ENCODE measurements around the gene TCOF1.

The TCOF1 gene

GRCh38 chr5:150353032-150353675 lies 4.3 kb upstream of the TCOF1 start:
- no peak for DNase-seq

GRCh38 chr5:150355791-150356190 lies 1.7 kb upstream of the TCOF1 start:
- DNase-seq, result no peak

- DNase-seq, result no peak
Observed at GRCh38 chr5:150356575-150357294, 762 bp upstream of the TCOF1 start.

GRCh38 chr5:150358261-150359095 lies 981 bp downstream of the TCOF1 start:
- DNase-seq, result no peak

DNA sequence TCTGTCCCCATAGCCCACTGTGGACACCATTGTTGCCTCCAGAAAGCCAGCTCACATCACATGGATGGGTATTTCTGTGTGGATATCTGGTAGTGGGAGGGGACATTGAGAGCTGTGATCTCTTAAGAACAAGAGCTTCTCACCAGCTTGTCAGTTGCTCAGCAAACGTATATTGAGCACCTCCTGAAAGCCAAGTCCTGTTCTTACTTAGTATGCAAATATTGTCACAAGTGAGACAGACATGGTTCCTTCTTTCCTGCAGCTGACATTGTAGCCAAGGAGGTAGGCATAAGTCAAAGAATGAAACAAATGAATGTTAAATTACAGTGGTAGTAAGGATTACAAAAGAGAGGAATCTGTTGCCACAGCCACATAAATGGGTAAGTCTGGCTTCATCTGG lies 3.8 kb downstream of the TCOF1 start:
- no peak for DNase-seq

DNA sequence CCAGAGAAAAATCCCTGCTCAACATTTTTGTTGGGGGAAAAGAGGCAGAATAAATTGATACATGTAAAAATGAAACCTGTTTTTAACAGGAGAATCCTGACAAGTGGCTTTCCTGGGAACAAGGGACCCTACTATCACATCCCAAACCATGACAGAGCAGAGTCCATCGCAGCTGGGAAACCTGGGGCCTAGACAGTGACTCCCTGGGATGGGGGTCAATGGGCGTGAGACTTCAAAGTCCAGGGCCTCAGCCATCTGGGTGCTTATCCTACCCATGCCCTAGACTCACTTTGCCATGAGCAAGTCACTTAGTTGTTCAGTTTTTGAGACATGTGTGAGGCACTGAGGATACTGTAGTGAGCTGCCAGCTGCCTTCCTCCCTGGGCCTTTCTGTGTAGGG lies 5.7 kb downstream of the TCOF1 start:
- DNase-seq, result no peak

- DNase-seq, result no peak
Observed at GRCh38 chr5:150364004-150364403, 6.5 kb downstream of the TCOF1 start.

DNA sequence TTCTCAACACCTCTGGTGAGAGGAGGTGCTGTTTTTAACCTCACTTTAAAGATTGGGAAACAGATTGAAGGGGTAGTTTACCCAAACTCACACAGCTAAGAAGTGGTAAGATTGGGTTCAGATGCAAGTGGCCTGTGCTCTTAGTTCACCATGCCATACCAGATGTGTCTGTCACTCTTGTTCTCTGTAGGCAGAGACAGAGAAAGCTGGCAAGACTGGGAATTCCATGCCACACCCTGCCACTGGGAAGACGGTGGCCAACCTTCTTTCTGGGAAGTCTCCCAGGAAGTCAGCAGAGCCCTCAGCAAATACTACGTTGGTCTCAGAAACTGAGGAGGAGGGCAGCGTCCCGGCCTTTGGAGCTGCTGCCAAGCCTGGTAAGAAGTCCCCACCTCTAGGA lies 11.0 kb downstream of the TCOF1 start:
- no peak for DNase-seq

DNA sequence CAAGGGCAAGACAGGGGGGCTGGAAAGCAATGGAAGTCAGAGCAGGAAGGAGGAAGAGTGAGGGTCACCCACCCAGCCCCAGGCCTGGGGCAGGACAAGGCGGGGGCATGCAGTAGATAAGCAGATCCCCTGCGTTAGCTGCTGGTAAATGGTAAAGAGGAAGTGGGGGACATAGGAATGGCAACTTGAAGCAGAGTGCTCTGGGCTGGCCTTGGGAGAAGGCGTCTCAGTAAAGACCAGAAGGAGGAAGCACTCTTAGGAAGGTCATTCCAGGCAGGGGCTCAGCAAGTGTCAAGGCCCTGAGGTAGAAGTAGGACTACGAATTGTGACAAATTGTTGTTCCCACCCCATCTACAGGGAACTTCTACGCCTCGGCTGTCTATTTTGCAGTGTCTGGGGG lies 15.1 kb downstream of the TCOF1 start:
- no peak for DNase-seq

DNA sequence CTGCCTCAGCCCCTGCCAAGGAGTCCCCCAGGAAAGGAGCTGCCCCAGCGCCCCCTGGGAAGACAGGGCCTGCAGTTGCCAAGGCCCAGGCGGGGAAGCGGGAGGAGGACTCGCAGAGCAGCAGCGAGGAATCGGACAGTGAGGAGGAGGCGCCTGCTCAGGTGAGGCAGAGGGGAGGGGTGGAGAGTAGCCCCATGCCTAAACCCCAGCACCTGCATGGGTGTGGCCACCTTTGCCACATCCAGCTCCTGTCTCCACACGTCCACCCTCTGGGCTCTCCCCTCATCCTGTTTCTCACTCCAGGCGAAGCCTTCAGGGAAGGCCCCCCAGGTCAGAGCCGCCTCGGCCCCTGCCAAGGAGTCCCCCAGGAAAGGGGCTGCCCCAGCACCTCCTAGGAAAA lies 17.2 kb downstream of the TCOF1 start:
- DNase-seq, result no peak

GRCh38 chr5:150376799-150377771 lies 19.6 kb downstream of the TCOF1 start:
- DNase-seq, result no peak

GRCh38 chr5:150377964-150378694 lies 20.6 kb downstream of the TCOF1 start:
- no peak for DNase-seq

DNA sequence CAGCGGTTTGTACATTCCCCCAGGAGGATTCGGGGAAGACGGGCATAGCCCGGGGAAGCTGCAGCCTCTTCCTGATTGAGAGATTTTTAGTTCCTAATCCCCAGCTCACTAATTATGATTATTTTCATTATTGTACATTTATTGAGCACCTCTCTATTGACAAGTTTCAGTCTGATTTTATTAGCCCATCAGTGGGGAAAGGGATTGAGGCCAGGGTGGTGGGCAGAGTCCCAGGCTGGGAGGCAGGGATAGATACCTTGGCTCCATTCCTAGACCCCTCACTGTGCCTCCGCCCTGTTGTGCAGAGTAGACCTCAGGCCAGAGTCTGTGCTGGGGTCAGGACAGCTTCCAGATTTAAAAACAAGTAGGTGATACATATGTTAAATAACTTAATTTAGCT lies 27.2 kb downstream of the TCOF1 start:
- no peak for DNase-seq

DNA sequence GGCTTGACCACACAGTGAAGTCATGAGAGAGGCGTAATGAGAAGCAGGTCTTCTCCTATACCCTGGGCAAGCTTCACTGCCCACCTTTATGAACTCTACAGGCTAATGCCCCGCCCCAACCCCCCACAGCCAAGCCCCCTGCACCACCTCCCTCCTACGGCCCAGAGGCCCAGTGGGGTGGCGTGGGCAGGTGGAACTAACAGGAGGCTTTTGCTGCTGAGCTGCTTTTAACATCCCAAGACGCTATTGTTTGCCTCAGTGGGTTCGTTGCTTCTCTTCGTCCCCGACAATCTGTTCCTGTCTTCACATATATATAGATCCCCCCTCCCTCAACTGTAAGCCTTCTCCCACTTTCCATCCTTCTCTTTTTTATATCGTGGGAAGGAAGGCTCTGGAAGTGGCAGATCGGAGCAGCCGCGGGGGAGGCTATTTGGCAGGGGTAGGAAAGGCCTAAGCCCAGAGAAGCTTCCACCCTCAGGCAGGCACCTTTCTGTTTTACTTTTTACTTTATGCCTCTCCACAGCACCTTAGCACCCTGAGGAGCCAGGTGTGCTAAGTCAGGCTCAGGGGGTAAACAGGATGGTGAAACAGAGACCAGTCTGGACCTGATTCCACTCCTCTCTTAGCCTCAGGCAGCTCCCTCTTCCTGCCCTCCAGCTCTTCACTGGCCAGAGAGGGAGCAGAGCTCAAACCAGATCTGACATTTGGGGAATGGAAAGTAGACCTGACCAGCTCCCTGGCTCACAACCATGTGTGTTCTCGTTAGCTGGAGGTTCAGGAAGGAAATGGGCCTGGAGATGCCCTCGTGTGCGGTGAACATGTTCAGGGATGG lies 28.7 kb downstream of the TCOF1 start:
- DNase-seq, result no peak

- no peak for DNase-seq
Observed at GRCh38 chr5:150389531-150390266, 32.2 kb downstream of the TCOF1 start.

- no peak for DNase-seq
Observed at GRCh38 chr5:150391064-150391834, 33.8 kb downstream of the TCOF1 start.

DNA sequence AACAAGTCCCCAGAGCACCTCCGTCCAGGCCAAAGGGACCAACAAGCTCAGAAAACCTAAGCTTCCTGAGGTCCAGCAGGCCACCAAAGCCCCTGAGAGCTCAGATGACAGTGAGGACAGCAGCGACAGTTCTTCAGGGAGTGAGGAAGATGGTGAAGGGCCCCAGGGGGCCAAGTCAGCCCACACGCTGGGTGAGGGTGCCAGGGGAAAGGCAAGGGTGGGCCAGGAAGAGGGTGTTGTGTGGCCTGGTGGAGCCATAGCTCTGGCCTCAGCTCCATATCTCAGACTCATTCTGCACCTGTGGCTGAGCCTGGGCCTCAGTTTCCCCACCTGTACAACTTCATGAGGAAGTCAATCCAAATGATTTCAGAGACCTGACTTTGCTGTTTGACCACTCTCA lies 34.5 kb downstream of the TCOF1 start:
- DNase-seq, result no peak

DNA sequence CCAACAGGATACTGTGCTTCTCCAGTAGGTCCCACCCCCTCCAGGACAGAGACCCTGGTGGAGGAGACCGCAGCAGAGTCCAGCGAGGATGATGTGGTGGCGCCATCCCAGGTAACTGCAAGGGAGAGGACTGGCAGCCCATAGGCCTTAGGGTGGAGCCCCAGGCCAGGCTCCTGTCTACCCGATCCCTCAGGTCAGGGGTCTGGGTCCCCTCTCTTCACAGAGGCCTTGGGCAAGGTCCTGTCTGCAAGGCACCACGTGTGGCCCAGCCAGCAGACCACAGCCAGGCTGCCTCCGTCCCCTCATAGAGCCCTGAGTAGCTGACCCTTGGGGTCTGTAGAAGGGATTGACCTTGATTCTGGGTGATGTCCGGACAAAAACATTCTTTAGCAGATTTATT lies 35.2 kb downstream of the TCOF1 start:
- no peak for DNase-seq

- no peak for DNase-seq
Observed at GRCh38 chr5:150393096-150393645, 35.7 kb downstream of the TCOF1 start.
